Measurements from ENCODE around the gene ELF2. TPM values are rescaled to one million over a fixed set of nuclear protein-coding genes. Genes with fewer than 3 reads are reported as not detected.
"Not testable (repeated sequence)": the region's sequence is repeated elsewhere in the genome, so short reads cannot be mapped to it uniquely, and the experiment has no call there.

ELF2 gene
- total RNA-seq, 5 donors from 2014 or later (not counting 1 experiment from before 2014, with no cell fraction given): 52.8 to 78.1 (median 54.0) TPM

DNA sequence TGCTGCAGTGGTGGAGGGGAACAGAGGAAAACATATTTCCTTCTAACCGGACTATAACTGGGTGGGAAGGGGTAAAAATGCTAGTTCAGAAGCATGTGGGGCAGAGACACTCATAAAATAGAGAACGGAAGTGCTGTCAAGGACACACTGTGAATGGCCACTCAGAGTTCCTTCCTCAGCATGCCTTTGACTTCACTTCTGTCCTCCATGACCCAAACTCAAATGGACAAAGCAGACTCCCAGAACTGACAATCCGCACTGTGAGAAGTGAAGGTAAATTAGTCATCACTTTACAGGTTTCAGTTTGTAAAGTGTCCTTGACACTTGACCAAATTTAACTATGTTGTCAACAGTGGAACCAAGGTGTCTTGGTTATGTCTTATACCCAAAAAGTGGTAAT lies 30.2 kb upstream of the ELF2 start:
- Histone ChIP-seq H3K4me1 (ENCODE audit: control insufficient read depth in 1 of 2, extremely low read depth in 1 of 2, insufficient read depth in 2 of 2, low read length in 2 of 2) (no peaks in the 10 kb centered on the region), H3K27ac (ENCODE audit: low read length) (no peak overlapping the region), H3K36me3 (ENCODE audit: control insufficient read depth in 2 of 2, extremely low read depth in 1 of 2, insufficient read depth in 1 of 2, low read length in 1 of 2) (no peaks in the 10 kb centered on the region), H3K27me3 (replicated peaks in 1 of 2; ENCODE audit: control insufficient read depth in 2 of 2, extremely low read depth in 1 of 2, insufficient read depth in 2 of 2, low read length in 1 of 2) (no peaks in the 10 kb centered on the region), H3K9me3 (no peaks in the 10 kb centered on the region), H3K4me3 (ENCODE audit: control insufficient read depth in 1 of 2, extremely low read depth in 1 of 2, low read length in 1 of 2) (no peak overlapping the region)
- Mint-ChIP-seq H3K9me3 (no peaks in the 10 kb centered on the region), H3K27me3 (no peaks in the 10 kb centered on the region), H3K36me3 (no peaks in the 10 kb centered on the region), H3K4me1 (peaks cover 0 to 5% (median 4%) of the 10 kb centered on the region in 3 donors), H3K27ac (no peak overlapping the region), H3K4me3 (no peak overlapping the region)
- no peak for DNase-seq
- ATAC-seq (replicated peaks in 1 of 4): no peak
- POLR2A ChIA-PET: no interaction called here
- CTCF ChIA-PET: no interaction called here
- no CpG with 5 or more reads among the region's 3 CpGs for whole genome bisulfite sequencing (ENCODE audit: insufficient coverage)

DNA sequence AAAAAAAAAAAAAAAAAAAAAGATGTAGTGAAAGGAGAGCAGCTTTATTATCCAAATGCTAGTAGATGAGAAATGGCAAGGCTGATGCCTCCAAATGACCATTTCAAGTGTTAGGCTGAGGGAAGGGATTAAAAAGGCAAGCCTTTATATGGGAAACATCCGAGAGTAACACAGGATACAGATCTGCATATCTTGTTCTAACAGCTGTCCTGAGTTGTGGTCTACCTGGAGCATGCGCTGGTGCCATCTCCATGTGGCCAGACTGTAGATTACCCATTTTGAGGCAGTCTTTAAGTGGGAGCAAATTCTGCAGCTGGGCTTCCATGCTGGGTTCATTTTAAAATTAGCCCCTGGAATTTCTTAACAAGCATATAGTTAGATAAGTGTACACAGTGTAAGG lies 26.0 kb upstream of the ELF2 start:
- H3K36me3 Mint-ChIP-seq: no peaks in the 10 kb centered on the region
- no peaks in the 10 kb centered on the region for H3K9me3 Mint-ChIP-seq
- Histone ChIP-seq H3K36me3 (ENCODE audit: control insufficient read depth in 2 of 2, extremely low read depth in 1 of 2, insufficient read depth in 1 of 2, low read length in 1 of 2) (no peaks in the 10 kb centered on the region), H3K4me3 (ENCODE audit: control insufficient read depth in 1 of 2, extremely low read depth in 1 of 2, low read length in 1 of 2) (no peak overlapping the region), H3K4me1 (ENCODE audit: control insufficient read depth in 1 of 2, extremely low read depth in 1 of 2, insufficient read depth in 2 of 2, low read length in 2 of 2) (no peaks in the 10 kb centered on the region), H3K27ac (ENCODE audit: low read length) (no peak overlapping the region), H3K27me3 (replicated peaks in 1 of 2; ENCODE audit: control insufficient read depth in 2 of 2, extremely low read depth in 1 of 2, insufficient read depth in 2 of 2, low read length in 1 of 2) (no peaks in the 10 kb centered on the region), H3K9me3 (no peaks in the 10 kb centered on the region)
- no peak overlapping the region for H3K27ac Mint-ChIP-seq
- no peak for ATAC-seq (replicated peaks in 1 of 4)
- H3K4me1 Mint-ChIP-seq: peaks cover 0 to 2% (median 0%) of the 10 kb centered on the region in 3 donors
- WGBS (ENCODE audit: insufficient coverage): 71% methylated on average over 2 of the region's 2 CpGs
- H3K4me3 Mint-ChIP-seq: no peak overlapping the region
- POLR2A ChIA-PET: no interaction called here
- peaks cover 0 to 6% of the 10 kb centered on the region in 2 donors for H3K27me3 Mint-ChIP-seq
- CTCF ChIA-PET: no interaction called here
- no peak for DNase-seq

DNA sequence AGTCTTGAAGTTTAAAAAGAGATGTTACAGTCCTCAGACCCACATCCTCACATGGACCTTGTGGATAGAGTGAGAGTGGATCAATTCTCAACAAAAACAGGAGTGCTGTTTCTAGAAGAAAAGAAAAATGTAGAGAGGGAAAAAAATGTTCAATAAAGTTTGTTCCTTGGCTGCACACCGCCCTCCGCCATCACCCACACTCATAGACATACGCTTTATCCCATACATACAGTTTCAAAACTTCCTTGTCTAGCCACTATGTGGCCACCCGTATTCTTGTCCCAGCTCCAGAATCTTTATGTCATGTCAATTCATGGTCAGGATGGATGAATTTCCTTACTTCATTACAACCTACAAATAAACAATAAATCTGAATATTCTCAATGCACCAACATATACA lies 23.5 kb upstream of the ELF2 start:
- peaks cover 0 to 6% of the 10 kb centered on the region in 2 donors for H3K27me3 Mint-ChIP-seq
- H3K9me3 ChIP-seq: no peaks in the 10 kb centered on the region
- no peak overlapping the region for H3K27ac Mint-ChIP-seq
- H3K4me1 Mint-ChIP-seq: no peaks in the 10 kb centered on the region
- H3K4me3 ChIP-seq (ENCODE audit: control insufficient read depth in 1 of 2, extremely low read depth in 1 of 2, low read length in 1 of 2): no peak overlapping the region
- H3K4me3 Mint-ChIP-seq: no peak overlapping the region
- no peaks in the 10 kb centered on the region for H3K9me3 Mint-ChIP-seq
- no peak overlapping the region for H3K27ac ChIP-seq (ENCODE audit: low read length)
- no peaks in the 10 kb centered on the region for H3K36me3 Mint-ChIP-seq
- ATAC-seq (replicated peaks in 1 of 4): no peak
- H3K27me3 ChIP-seq (replicated peaks in 1 of 2; ENCODE audit: control insufficient read depth in 2 of 2, extremely low read depth in 1 of 2, insufficient read depth in 2 of 2, low read length in 1 of 2): no peaks in the 10 kb centered on the region
- DNase-seq: no peak
- H3K36me3 ChIP-seq (ENCODE audit: control insufficient read depth in 2 of 2, extremely low read depth in 1 of 2, insufficient read depth in 1 of 2, low read length in 1 of 2): no peaks in the 10 kb centered on the region
- POLR2A ChIA-PET: no interaction called here
- CTCF ChIA-PET: interaction anchor here in 1 of 2 donors (0.6 kb wide), 1 partner anchor 354 kb away, joined by 6 read pairs; no protein-coding TSS in a partner anchor
- H3K4me1 ChIP-seq (ENCODE audit: control insufficient read depth in 1 of 2, extremely low read depth in 1 of 2, insufficient read depth in 2 of 2, low read length in 2 of 2): no peaks in the 10 kb centered on the region
- WGBS (ENCODE audit: insufficient coverage): 100% methylated on average over 2 of the region's 4 CpGs

DNA sequence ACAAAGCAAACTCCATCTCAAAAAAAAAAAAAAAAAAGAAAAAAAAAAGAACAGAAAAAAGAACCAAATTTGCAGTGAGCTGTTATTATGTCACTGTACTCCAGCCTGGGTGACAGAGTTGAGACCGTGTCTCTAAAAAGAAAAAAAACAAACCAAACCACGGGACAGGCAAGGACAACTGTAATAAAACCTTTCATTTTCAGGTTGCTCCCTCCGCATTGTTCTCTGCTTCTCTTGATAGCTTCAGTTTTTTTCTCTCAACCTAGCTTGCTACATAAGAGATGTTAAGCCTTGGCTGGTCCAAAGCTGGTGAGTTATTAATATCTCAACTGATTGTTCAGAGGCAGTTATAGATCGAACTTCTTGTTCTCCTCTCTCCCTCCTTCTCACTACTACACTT lies 23.1 kb upstream of the ELF2 start:
- POLR2A ChIA-PET: no interaction called here
- ATAC-seq (replicated peaks in 1 of 4) (no peak), DNase-seq (no peak)
- no peaks in the 10 kb centered on the region for H3K9me3 ChIP-seq
- Mint-ChIP-seq H3K36me3 (no peaks in the 10 kb centered on the region), H3K27me3 (peaks cover 0 to 6% of the 10 kb centered on the region in 2 donors), H3K9me3 (no peaks in the 10 kb centered on the region), H3K4me3 (no peak overlapping the region), H3K27ac (no peak overlapping the region), H3K4me1 (no peaks in the 10 kb centered on the region)
- H3K27ac ChIP-seq (ENCODE audit: low read length): no peak overlapping the region
- H3K36me3 ChIP-seq (ENCODE audit: control insufficient read depth in 2 of 2, extremely low read depth in 1 of 2, insufficient read depth in 1 of 2, low read length in 1 of 2): no peaks in the 10 kb centered on the region
- WGBS (ENCODE audit: insufficient coverage): 100% methylated on average over 1 of the region's 4 CpGs
- no peaks in the 10 kb centered on the region for H3K27me3 ChIP-seq (replicated peaks in 1 of 2; ENCODE audit: control insufficient read depth in 2 of 2, extremely low read depth in 1 of 2, insufficient read depth in 2 of 2, low read length in 1 of 2)
- CTCF ChIA-PET: interaction anchor here (0.6 to 0.7 kb wide), 2 partner anchors 355 to 419 kb away, joined by 3 to 6 read pairs; no protein-coding TSS in a partner anchor
- H3K4me1 ChIP-seq (ENCODE audit: control insufficient read depth in 1 of 2, extremely low read depth in 1 of 2, insufficient read depth in 2 of 2, low read length in 2 of 2): no peaks in the 10 kb centered on the region
- H3K4me3 ChIP-seq (ENCODE audit: control insufficient read depth in 1 of 2, extremely low read depth in 1 of 2, low read length in 1 of 2): no peak overlapping the region

DNA sequence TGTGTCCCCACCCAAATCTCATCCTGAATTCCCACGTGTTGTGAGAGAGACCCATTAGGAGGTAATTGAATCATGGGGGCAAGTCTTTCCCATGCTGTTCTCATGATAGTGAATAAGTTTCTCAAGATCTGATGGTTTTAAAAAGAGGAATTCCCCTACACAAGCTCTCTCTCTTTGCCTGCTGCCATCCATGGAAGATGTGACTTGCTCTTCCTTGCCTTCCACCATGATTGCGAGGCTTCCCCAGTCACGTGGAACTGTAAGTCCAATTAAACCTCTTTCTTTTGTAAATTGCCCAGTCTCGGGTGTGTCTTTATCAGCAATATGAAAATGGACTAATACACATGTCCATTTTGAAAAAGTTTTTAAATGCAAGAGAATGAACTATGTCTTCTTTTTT lies 20.2 kb upstream of the ELF2 start:
- H3K36me3 Mint-ChIP-seq; H3K4me3 ChIP-seq (ENCODE audit: control insufficient read depth in 1 of 2, extremely low read depth in 1 of 2, low read length in 1 of 2); POLR2A ChIA-PET; ATAC-seq (replicated peaks in 1 of 4); H3K9me3 Mint-ChIP-seq; DNase-seq; H3K9me3 ChIP-seq; H3K27me3 ChIP-seq (replicated peaks in 1 of 2; ENCODE audit: control insufficient read depth in 2 of 2, extremely low read depth in 1 of 2, insufficient read depth in 2 of 2, low read length in 1 of 2); CTCF ChIA-PET; H3K4me1 Mint-ChIP-seq; H3K4me1 ChIP-seq (ENCODE audit: control insufficient read depth in 1 of 2, extremely low read depth in 1 of 2, insufficient read depth in 2 of 2, low read length in 2 of 2); H3K27ac Mint-ChIP-seq; H3K27ac ChIP-seq (ENCODE audit: low read length); H3K36me3 ChIP-seq (ENCODE audit: control insufficient read depth in 2 of 2, extremely low read depth in 1 of 2, insufficient read depth in 1 of 2, low read length in 1 of 2); H3K4me3 Mint-ChIP-seq; H3K27me3 Mint-ChIP-seq: not testable (repeated sequence)
- 94% methylated on average over 2 of the region's 4 CpGs for WGBS (ENCODE audit: insufficient coverage)

DNA sequence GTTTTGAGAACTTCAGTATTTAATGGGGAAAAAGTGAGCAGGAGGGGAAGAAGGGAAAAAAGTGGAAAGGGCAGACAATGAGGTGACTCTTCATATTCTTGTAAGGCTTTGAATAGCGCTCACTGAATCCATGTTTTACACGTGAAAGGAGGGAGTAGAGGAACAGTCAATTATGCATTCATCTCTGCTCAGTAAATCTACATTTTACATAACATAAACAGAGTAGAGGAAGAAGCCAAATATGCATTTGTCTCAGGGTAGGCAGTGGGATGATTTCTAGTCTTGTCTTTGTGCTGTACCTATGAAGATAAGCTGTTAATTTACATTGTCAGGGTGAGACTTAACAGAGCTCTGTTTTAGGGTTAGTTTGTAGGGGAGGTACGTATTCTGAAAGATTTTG lies 19.4 kb upstream of the ELF2 start:
- H3K4me1 Mint-ChIP-seq: no peaks in the 10 kb centered on the region
- no peak for ATAC-seq (replicated peaks in 1 of 4)
- H3K4me1 ChIP-seq (ENCODE audit: control insufficient read depth in 1 of 2, extremely low read depth in 1 of 2, insufficient read depth in 2 of 2, low read length in 2 of 2): no peaks in the 10 kb centered on the region
- H3K9me3 ChIP-seq: no peaks in the 10 kb centered on the region
- DNase-seq: no peak
- H3K27me3 ChIP-seq (replicated peaks in 1 of 2; ENCODE audit: control insufficient read depth in 2 of 2, extremely low read depth in 1 of 2, insufficient read depth in 2 of 2, low read length in 1 of 2): peaks cover 0 to 3% of the 10 kb centered on the region in 2 experiments
- no peak overlapping the region for H3K27ac Mint-ChIP-seq
- H3K9me3 Mint-ChIP-seq: no peaks in the 10 kb centered on the region
- ChIA-PET CTCF (no interaction called here), POLR2A (no interaction called here)
- H3K4me3 ChIP-seq (ENCODE audit: control insufficient read depth in 1 of 2, extremely low read depth in 1 of 2, low read length in 1 of 2): no peak overlapping the region
- H3K36me3 Mint-ChIP-seq: no peaks in the 10 kb centered on the region
- H3K27me3 Mint-ChIP-seq: peaks cover 0 to 6% of the 10 kb centered on the region in 2 donors
- no peak overlapping the region for H3K27ac ChIP-seq (ENCODE audit: low read length)
- H3K4me3 Mint-ChIP-seq: no peak overlapping the region
- no CpG with 5 or more reads among the region's 3 CpGs for WGBS (ENCODE audit: insufficient coverage)
- no peaks in the 10 kb centered on the region for H3K36me3 ChIP-seq (ENCODE audit: control insufficient read depth in 2 of 2, extremely low read depth in 1 of 2, insufficient read depth in 1 of 2, low read length in 1 of 2)

DNA sequence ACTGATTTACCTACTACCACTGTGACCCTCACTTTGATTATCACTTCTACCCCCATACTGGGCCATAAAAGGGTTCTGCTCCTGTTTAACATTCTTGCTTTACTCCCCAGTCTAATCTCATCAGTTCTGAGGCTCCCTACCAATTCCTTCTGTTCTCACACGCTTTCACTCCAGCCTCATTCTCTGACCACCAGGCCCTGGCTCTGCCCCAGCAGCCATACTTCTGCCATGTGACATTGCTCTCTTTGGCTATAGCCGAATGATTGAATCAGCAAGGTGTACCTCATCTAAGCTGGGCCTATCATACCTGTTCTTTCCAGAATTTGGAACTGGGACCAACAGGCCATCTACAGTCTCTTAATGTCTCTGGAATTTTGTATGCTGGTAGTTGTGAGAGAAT lies 14.4 kb upstream of the ELF2 start:
- Histone ChIP-seq H3K4me3 (ENCODE audit: control insufficient read depth in 1 of 2, extremely low read depth in 1 of 2, low read length in 1 of 2) (no peak overlapping the region), H3K27me3 (replicated peaks in 1 of 2; ENCODE audit: control insufficient read depth in 2 of 2, extremely low read depth in 1 of 2, insufficient read depth in 2 of 2, low read length in 1 of 2) (peaks cover 0 to 5% of the 10 kb centered on the region in 2 experiments), H3K36me3 (ENCODE audit: control insufficient read depth in 2 of 2, extremely low read depth in 1 of 2, insufficient read depth in 1 of 2, low read length in 1 of 2) (no peaks in the 10 kb centered on the region), H3K4me1 (ENCODE audit: control insufficient read depth in 1 of 2, extremely low read depth in 1 of 2, insufficient read depth in 2 of 2, low read length in 2 of 2) (no peaks in the 10 kb centered on the region), H3K27ac (ENCODE audit: low read length) (no peak overlapping the region), H3K9me3 (no peaks in the 10 kb centered on the region)
- ATAC-seq (replicated peaks in 1 of 4): no peak
- 96% methylated on average over 2 of the region's 2 CpGs for WGBS (ENCODE audit: insufficient coverage)
- CTCF ChIA-PET: interaction anchor here in 1 of 2 donors (0.6 to 1.2 kb wide), 2 partner anchors 20 to 110 kb away, joined by 3 read pairs; no protein-coding TSS in a partner anchor
- Mint-ChIP-seq H3K4me3 (no peak overlapping the region), H3K9me3 (no peaks in the 10 kb centered on the region), H3K4me1 (no peaks in the 10 kb centered on the region), H3K36me3 (no peaks in the 10 kb centered on the region), H3K27ac (no peak overlapping the region), H3K27me3 (no peaks in the 10 kb centered on the region)
- no peak for DNase-seq
- POLR2A ChIA-PET: interaction anchor here (0.6 to 1.0 kb wide), 3 partner anchors 27 to 37 kb away, joined by 4 to 11 read pairs (median 4); no protein-coding TSS in a partner anchor
